Kidney capillary endothelial cell (primary cell): ENCODE results near the gene NOL4L.

Experiments
- DNase-seq: peaks from one replicate; pipeline ENCODE4 v3.0.0-alpha.2; 2018; ENCODE audit warnings: low spot score

The NOL4L gene

GRCh38 chr20:32539817-32540675 lies 45.1 kb downstream of the NOL4L start:
- DNase-seq, result no peak

GRCh38 chr20:32539026-32539816 lies 45.9 kb downstream of the NOL4L start:
- DNase-seq, result no peak

GRCh38 chr20:32538526-32538939 lies 46.6 kb downstream of the NOL4L start:
- no peak for DNase-seq

DNA sequence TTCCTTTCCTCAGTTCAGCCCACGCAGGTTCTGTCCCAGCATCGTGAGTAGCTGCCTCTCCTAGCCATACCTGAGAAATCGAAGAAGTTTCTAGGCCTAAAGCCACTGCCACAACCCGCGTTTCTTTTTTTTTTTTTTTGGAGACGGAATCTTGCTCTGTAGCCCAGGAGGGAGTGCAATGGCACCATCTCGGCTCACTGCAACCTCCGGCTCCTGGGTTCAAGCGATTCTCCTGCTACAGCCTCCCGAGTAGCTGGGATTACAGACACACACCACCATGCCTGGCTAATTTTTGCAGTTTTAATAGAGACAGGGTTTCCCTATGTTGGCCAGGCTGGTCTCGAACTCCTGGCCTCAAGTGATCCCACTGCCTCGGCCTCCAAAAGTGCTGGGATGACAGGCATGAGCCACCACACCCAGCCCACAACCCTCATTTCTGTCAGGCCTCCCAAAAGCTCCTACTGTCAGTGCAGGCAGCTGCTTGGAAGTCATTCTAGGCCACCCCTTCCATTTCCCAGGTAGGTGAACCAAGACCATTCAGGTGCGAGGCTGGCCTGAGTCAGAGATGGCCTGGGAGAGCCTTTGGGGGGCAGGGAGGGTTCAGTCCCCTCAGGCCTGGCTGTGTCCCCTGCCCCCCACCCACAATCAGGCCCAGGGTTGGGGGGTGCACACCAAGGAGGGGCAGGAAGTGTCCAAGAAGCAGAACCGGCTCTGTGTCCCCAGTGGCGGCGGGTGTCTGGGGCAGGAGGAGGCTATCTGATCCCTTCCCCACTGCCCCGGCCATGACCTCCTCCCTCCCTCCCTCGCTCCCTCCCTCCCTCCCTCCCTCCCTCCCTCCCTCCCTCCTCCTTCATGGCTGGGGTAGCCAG lies 47.2 kb downstream of the NOL4L start:
- no peak for DNase-seq

DNA sequence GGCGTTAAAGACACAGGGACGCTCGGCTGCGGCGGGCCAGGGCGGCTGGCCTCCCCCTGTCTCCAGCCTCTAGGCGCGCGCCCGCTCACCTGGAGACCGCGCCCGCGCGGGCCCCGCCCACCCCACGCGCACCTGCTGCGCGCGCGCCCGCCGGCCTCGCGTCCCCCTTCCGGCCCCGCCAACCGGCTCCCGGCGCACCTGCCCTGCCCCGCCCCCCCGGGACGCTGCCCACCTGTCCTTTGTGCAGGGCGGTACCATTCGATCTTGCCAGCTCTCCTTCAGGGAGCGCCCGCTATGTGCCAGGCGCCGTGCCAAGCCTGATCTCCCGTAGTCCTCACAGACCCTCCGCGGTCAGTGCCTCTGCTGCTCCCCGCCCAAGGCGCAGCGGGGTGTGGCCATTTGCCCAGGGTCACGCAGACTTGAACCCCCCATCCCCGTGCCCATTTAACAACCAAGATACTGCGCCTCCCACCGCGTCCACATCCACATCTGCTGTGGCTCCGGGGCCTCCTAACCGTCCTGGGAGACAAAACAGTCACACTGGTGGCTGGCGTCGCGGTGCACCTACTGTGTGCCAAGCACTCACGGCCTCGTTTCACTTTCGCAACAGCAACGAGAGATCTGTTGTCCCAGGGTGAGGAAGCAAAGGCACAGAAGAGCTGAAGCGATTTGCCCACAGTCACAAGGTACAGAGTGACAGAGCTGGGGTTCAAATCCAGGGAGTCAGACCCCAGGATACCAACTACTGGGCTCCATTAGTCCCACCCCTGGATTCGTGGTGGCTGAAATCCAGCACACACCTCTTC lies 48.1 kb downstream of the NOL4L start:
- DNase-seq, result no peak

GRCh38 chr20:32535953-32536823 lies 48.9 kb downstream of the NOL4L start:
- no peak for DNase-seq

DNA sequence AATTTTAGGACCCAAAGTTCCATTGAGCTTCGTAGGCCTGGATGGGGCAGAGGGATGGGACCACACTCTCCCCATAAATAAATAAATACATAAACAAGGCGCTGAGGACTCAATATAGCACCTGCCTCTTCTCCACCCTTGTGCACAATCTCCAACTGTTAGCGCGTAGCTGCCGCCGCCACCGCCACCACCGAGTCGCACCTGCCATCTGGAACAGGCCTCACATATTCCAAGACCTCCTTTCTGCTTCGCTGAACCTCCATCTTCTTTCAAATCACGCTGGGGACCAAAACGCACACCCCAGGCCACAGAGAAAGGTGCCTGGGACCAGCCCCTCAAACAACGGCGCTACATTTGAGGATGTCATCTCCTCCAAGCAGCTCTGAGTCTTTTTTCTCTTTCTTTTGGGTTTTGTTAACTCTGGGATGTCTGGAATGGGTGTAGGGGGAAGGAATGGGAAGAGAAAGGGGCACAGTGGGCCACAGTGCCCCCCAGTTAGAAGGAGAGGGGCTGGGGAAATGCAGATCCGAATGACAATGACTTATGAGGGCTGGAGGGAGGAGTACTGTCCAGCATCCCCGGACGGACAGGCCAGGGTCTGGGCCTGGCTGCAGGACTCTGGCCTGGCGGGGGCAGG lies 49.7 kb downstream of the NOL4L start:
- DNase-seq, result no peak

- no peak for DNase-seq
Measured at GRCh38 chr20:32534661-32535240, 50.4 kb downstream of the NOL4L start.

DNA sequence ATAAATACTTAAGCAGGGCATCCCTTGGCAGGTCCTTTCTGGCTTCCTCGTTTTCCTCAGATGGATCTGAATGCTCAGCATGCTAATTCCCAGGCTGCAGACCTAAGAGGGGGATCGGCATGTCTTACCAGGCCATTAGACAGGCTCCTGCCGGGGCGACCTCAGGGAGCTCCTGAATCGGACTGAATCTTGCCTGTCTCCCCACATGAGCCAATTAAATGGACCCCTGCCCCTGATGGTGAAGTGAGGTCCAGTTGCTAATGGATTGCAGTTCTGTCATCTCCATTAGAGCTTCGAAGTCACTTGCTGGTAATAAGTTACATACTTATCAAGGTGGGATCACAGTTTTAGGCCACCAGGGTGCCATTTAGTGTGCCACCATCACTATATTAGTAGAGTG lies 51.4 kb downstream of the NOL4L start:
- DNase-seq, result no peak

GRCh38 chr20:32532246-32532645 lies 52.9 kb downstream of the NOL4L start:
- DNase-seq, result no peak

DNA sequence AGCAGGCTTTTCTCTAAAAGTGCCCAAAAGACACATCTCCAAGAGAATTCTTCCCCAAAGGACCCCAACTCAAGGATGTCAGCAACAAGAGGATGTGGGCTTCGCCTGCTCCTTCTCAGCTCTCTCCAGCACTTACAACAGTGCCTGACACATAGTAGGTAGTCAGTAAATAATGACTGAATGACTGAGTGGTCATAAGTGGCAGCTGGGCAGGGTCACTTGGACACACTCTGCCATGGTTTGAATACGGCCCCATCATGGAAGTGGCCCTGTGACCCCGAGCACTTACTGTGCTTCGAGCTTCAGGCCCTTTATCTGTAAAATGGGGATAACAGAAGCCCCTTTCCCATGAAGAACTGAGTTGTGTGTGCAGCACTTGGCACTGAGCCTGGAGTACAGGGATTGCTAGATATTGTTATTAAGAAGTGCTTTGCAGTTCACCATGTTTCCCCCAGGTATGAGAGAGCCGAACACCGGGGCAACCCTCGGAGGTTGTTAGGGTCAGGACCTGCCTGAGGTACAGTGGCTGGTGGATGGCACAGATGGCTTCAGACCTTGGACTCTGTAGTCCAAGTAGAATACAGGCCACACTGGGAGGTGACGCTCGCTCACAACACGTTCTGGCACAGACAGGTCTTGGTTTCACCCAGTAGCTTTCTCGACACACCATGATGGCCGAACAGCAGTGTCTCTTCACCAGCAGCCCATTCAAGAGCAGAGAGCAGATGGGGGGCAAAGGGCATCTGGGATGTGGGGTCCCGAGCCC lies 56.0 kb downstream of the NOL4L start:
- no peak for DNase-seq

DNA sequence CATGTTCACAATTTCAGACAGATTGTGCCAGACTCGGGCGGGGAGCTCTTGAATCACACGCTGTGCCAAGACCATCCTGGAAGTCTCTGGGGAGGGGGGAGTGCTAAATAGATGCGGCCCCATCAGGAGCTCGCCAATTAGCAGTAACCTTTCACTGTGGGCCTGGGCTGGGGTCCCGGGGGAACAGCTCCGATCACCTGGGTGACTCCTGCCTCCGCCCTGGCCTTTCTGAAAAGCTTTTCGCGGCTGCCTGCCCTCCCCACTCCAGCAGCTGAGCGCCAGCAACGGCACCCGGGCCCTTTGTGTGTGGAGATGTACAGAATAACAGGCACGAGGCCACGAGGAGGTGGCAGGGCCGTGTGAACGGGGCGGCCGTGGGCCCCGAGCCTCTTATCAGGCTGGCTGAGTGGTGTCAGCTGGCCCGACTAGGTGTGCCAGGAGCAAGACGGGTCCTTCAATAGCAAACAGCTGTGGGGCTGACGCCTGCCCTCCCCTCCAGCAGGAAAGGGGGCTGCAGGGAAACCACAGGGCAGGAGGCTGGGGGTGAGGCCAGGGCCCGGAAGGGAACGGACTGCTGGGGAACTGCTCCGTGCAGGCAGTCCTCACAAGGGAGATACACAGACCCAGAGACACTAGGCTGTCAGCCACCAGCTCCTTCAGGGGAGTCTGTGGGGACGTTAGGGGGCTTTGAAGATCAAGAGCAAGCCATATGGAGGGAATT lies 56.8 kb downstream of the NOL4L start:
- no peak for DNase-seq

GRCh38 chr20:32527447-32528055 lies 57.6 kb downstream of the NOL4L start:
- no peak for DNase-seq

- no peak for DNase-seq
Measured at GRCh38 chr20:32527052-32527446, 58.1 kb downstream of the NOL4L start.

DNA sequence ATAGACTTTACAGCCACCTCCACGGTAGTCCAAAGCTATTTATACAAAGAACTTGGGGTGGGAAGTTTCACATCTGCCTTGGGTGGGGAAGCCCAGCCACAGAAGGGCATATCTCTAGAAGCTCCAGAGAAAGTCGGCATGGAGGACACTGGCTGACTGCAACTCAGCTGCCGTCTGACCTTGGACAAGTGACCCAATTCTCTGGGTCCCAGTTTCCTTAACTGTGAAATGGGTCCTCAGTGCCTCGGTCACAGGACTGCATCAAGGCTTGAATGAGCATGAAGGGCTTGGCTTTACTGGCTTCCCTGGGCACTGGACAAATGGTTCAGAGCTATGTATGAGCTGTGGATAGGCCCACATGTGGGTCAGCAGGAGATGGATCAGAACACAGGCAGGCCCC lies 58.6 kb downstream of the NOL4L start:
- no peak for DNase-seq

GRCh38 chr20:32526125-32526524 lies 59.0 kb downstream of the NOL4L start:
- no peak for DNase-seq

GRCh38 chr20:32524829-32525501 lies 60.2 kb downstream of the NOL4L start:
- no peak for DNase-seq
